Choroid plexus epithelial cell (primary cell): ENCODE data around the gene FAM193A.

Experiments used
- DNase-seq: peaks from one replicate; pipeline ENCODE4 v3.0.0-alpha.2; 2010; ENCODE audit warnings: low read depth
- H3K4me3 ChIP-seq: 2 replicates; pipeline ENCODE4 v1.5.1; 2011; ENCODE audit warnings: low read depth, mild to moderate bottlenecking, control low read depth, low read length, moderate library complexity
- CTCF ChIP-seq: conservative IDR thresholded peaks from 2 replicates; pipeline ENCODE4 v1.5.1; 2011; ENCODE audit warnings: low read depth, mild to moderate bottlenecking, control low read depth, inconsistent platforms, low read length, moderate library complexity

Gene FAM193A

DNA sequence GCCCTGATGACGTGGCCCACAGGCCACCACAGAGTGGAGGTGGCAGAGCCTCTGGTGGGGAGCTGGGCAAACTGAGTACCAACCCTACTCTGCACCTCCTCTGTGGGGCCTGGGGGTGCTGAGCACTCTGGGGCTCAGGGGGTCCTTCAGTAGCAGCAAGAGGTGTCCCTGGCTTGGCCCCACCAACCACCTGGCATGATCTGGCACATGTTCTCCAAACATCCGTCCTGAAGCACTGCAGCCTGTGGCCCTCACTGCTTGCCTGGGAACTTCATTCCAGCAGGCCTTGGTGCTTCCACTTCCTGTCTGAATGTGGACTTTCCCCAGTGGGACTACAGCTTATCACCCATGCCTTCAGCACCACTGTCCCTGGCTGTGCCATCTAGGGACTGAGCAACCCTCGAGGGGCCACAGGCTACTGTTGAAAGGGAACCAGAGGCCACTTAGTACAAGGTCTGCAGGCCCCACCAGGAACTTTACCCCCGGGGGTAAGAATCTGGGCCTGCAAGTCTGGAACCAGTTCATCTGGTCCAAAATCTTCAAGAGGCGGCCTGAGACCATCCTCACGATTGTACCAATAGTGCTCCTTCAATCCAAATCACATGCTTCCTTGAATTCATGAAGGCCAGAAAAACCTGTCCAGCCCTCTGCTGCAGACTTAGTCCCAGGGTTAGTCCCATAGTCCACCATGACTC, 206.5 kb downstream of the FAM193A start:
- DNase-seq: no peak
- TF ChIP-seq CTCF: no peak
- no peak overlapping the region for H3K4me3 ChIP-seq

- no peak for DNase-seq
- no peak for TF ChIP-seq CTCF
- H3K4me3 ChIP-seq: no peak overlapping the region
These were observed 207.3 kb downstream of the FAM193A start for GRCh38 chr4:2743518-2744445.

- no peak for TF ChIP-seq CTCF
- DNase-seq: no peak
- H3K4me3 ChIP-seq: no peak overlapping the region
These were observed 208.3 kb downstream of the FAM193A start for GRCh38 chr4:2744576-2745270.

- no peak for TF ChIP-seq CTCF
- DNase-seq: no peak
- no peak overlapping the region for H3K4me3 ChIP-seq
These were observed 209.1 kb downstream of the FAM193A start for GRCh38 chr4:2745516-2745915.

DNA sequence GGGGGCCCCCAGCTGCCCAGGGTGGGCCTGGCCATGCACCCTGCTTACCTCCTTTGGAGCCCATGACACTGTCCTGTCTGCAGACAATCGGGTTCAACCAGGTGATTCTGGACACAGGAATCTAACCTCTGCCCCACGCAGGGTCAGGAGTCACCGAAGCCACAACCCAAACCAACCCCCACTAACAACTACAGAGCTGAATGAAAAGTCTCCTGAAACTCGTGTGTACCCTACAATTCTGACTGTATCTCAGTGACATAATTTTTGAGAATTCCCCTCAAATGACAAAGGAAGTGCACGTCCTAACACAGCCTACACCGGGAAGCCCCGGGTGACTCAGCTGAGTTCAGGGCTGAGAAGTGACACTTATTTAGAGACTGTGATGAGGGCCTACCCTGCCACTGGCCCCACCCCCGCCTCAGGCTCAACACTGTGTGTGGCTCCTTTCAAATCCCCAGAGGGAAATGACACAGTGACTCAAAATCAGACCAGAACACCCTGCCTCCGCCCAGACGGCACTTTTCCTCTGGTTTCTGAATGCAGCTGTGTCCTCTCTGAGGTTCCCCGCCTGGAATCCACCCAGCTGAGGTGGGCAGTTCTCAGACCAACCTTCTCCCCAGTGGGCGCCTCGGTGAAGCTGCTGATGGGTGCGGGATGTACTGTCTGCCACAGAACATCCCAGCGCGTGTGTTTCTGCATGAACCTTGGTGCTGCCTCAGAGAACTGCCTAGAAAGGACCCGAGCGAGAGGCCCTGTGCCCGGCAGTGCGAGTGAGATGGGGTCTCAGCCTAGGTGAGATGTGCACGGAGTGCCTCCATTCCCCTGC, 209.7 kb downstream of the FAM193A start:
- no peak overlapping the region for H3K4me3 ChIP-seq
- DNase-seq: peak; percentile 43
- no peak for TF ChIP-seq CTCF
